GM21390 (cell line): ENCODE measurements around the gene ADAM15.

Source experiments
- ATAC-seq: cut with Tn5 transposase; IDR thresholded peaks from one replicate; pipeline ENCODE4 v1.9.1; 2021; ENCODE audit not compliant: unreplicated experiment

ADAM15 gene

DNA sequence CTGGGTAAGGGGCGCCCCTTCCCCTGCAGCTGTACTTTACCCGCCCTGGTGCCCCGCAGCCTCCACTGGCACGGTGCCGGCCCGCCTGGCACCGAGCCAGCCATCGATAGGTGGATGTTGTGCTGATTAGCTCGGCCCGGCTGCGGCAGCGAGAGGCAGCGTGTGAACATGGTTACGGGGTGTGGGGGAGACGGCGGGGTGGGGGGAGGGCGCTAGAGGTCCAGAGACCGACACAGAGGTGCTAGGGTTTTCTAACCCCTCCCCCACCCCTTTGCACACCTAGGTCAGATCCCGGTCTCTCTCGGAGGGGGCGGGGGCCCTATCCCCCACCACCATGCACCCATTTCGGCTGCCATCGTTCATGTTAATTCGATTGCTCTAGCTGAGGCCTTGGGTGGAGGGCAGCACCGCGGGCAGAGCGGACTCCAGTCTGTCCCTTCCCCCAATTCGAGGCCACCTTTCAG lies 19.1 kb downstream of the ADAM15 start:
- no peak for ATAC-seq

- peak; percentile 64 for ATAC-seq
Measured at GRCh38 chr1:155070721-155071569, 19.8 kb downstream of the ADAM15 start.

DNA sequence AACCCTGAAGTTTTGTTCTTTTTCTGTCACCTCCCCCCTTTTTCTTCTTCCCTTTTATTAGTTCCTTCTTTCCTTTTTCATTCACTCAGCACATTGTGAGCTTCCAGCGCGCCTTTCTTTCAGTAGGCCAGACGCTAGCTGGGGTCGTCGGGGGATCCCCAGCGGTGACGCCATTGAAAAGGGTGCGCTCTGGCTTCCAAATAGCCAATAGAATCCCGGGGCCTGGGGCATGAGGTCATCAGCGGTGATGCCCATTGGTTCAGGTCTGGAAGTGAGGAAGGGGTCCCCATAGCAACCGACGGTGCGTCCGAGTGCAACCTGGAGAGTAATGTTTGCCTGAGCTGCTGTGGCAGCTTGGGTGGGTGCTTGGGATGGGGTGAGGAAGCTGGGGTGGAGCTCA lies 20.6 kb downstream of the ADAM15 start:
- no peak for ATAC-seq

- ATAC-seq = no peak
Measured at GRCh38 chr1:155072531-155073289, 21.6 kb downstream of the ADAM15 start.

DNA sequence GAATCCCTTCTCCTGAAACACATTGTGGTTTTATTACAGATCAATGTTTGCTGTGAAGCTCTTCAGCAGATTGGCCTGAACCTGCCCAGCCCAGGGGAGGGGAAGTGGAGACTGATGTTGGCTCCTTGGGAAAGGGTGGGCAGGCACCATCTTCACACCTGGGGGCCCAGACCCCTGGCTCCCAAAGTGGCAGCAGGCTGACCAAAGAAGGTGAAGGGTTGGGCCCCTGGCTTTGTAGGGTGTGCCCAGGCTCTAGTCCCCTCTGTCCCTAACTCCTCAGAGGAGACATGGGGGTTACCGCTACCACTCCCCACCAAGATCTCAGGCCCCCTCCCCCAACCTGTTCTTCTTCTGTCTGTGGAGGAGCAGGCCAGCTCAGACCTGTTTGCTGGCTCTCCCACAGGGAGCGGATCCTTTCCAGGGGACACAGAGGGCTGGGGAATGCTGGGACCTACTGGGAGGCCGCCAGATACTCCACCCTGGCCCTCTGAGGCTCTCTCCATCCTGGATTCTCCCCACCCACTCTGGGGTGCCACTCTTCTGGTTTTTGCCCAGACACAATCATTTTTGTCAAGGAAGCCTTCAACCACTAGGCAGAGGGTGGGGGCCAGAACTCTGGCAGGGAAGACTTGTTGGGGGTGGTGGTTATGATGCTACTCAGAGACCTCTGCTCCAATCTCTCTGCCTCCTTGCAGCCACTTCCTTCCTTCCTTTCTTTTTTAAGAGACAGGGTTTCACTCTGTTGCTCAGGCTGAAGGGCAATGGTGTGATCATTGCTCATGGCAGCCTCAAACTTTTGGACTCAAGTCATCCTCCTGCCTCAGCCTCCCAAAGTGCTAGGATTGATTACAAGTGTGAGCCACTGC lies 22.5 kb downstream of the ADAM15 start:
- ATAC-seq = no peak

- ATAC-seq = no peak
Measured at GRCh38 chr1:155075535-155075934, 24.4 kb downstream of the ADAM15 start.

DNA sequence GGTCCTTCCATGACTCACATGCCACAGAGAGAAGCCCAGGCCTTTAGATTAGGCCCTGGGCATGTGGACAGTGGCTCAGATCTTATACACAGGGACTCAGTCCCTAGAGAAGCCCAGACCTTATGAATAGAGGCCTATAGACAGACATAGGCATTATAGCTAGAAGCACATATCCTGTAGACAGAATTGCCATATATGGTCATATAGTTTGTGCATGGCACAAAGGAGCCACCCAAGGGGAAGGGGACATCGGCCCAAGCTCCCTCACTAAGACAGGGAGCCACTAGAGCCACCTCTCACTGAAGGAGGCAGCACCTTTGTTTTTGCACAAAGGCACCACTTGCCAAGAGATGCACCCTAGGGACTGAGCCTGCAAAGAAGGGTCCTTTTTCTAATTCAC lies 25.3 kb downstream of the ADAM15 start:
- ATAC-seq = no peak

GRCh38 chr1:155077346-155077745 lies 26.2 kb downstream of the ADAM15 start:
- ATAC-seq = no peak

DNA sequence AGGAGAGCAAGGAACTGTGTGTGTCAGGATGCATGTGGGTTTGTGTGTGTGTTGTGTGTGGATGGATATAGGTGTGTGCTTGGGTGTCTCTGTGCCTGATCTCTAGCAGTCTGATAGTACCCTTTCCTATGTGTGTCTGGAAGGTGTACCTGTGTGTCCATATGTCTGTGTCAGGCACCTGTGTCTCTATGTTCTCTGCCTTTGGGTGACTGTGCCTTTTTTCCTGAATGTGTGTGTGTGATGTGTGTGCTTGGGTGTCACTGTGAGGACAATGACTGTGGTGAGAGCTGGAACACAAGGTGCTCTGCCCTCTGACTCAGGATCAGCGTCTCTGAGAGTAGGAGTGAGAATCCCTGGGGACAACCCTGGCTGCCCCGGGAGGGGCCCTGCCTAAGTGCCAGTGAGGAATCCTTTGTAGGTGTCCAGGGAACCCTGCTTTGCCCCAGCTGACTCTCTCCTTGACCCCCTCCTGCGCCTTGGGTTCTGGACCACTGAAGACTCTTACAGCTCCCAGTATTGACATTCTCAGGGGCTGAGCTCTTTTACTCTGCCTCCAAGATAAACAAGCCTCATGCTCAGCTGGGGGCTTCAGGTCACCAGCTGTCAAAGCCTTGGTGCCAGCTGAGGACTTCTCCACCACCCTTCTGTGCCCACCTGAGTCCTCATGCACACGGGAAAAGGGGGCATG lies 26.8 kb downstream of the ADAM15 start:
- ATAC-seq = no peak

- ATAC-seq = no peak
Measured at GRCh38 chr1:155078469-155079209, 27.5 kb downstream of the ADAM15 start, which contains the start of gene EFNA3. TSS of gene EFNA3 (plus strand) at chr1:155078837. CDS start at chr1:155078942, 105 bp downstream.

GRCh38 chr1:155079210-155079486 lies 28.0 kb downstream of the ADAM15 start:
- ATAC-seq = no peak

DNA sequence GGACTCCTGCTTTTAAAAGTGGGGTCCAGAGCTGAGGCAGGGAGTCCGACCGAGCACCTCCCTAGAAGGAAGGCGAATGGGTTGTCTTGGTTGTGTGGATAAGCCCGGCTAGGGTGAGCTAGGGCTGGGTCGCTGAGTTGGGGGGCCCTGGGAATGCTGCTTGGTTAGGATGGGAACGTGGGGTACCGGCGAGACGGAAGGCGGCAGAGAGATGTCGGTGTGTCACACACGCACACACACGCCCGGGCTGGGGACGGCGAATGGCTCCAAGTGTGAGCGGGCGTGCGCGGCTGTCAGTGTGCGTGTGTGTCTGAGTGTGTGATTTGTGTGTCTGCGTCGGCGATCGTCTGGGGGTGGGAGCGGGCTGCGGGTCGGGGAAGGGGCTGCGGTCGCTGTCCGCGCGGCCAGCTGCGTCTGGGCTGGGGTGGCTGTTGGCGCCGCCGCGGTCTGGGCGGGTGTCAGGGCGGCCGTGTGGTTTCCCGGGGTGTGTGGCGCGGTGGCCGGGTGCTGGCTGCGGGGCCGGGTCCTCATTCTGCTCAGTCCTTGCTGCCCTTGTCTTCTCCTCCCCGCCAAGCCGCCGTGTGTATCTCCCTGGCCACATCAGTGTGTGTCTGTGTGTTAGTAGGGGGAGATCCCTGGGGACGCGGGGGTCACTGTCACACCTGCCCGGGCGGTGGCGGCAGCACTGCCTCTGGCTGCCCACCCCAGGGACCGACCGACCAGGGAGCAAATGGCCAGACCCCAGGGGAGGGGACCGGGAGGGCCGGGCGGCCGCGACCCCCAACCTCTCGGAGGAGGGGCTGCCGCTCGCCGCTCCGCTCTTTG lies 28.6 kb downstream of the ADAM15 start:
- no peak for ATAC-seq

DNA sequence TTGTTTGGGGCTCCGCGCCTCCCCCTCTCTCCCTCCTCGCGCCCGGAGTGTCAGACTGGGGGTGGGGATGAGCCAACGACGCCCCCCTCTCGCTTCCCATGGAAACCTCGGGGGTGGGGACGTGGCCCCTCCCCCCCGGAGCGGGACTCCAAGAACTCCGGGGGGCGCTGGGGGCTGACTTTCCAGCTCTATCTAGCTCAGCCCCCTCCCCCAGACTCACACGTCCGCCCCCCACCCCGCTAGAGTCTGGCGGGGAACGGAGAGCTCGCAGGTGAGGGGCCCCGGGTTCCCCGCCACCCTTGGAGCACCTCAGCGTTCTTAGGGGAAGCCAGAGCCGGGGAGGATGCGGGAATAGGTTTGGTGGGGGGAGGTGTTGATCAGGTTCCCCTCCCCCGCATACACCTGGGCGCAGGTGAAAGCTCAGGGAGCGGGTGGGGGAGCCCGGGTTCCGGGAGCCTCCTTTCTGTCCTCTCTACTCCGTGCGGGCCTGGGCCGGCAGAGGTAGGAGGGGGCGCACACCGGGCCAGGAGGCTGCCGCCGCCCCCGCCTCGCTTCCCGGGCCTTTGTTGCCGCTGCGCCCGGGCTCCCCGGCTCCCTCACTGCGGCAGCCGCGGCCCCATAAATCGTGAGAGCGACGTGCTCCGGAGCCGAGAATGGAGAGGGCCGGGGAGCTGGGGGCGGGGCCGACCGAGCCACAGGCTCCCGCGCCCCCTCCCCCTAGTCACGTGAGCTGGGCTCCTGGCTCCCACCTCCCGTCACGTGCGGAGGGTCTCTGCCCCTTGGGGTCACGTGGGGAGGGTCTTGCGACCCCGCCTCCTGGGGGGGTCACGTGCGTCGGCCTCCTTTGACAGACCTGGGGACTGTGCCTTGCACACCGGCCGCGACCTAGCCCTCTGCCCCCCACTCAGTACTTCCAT lies 29.5 kb downstream of the ADAM15 start:
- no peak for ATAC-seq

DNA sequence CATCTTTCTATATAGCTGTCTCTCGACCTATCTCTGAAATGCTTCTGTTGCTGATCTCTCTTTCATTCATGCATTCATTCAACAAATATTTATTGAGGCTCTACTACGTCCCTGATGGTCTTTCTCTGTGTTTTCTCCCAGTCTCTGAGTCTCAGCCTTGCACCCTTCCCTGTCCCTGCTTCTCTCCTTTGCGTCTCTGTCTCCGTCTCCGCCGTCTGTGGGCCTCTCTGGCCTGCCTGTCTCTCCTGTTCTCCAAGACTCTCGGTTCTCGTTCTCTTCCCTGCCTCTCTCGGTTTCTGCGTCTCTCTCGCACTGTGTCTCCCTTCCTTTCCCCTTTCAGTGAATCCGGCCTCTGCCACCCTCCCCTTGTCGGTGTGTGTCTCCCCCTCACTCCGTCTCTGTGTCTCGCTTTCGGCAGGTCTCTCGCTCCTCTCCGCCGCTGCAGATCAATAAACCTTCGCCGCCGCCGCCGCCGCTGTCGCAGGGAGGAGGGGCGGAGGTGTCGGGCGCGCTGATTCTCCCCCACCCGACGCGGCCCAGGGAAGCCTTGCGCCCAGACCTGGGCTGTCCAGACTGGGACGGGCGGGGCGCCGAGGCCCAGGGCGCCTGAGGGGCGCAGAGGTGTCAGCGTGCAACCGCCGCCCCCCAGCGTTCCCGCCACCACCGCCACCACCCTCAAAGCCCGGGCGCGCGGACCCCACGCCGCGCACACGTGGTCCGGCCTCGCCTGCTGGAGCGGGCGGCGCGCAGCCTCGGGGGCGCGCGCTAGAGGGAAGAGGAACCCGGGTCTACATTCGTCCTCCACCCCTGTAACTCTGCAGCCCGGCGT lies 30.6 kb downstream of the ADAM15 start:
- ATAC-seq = no peak

DNA sequence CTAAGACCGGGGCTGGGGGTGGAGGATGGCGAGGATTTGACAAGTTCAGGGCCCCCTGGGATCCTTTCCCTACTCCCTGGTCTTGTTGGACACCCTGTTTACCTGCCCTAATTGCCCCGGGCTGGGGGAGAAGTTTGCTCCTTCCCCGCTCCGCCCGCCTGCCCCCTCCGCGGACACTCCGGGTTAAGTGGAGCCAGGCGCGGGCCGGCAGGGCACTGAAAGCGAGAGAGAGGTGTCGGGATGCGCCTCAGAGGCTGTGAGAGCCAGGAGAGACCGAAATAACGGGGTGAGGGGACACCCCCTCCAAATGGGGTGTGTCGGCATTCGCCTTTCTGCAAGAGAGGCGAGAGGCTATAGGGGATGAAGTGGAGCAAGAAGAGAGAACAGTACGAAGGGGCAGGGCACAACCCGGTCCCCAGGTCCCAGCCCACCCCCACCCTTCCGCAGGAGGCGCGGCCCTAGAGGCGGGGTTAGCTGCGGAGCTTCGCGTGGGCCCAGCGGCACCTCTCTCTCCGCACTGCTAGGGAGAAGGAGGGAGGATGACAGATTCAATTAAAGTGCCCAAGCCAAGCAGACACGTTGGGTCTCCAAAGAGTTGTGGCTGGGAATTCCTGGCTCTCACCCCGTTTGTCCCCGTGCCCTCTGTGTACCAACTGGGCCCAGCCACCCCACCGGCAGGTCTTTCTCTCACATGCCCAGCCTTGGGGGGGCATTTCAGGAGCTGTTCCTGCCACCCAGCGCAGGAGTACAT lies 31.4 kb downstream of the ADAM15 start:
- ATAC-seq = no peak

- ATAC-seq = no peak
Measured at GRCh38 chr1:155083052-155083541, 32.0 kb downstream of the ADAM15 start.
